Measurements from ENCODE around the gene REXO1. TPM values are rescaled to one million over a fixed set of nuclear protein-coding genes. Genes with fewer than 3 reads are reported as not detected.
"Not testable (repeated sequence)": the region's sequence is repeated elsewhere in the genome, so short reads cannot be mapped to it uniquely, and the experiment has no call there.

Gene REXO1
- total RNA-seq, 1 donor from 2014 or later, result 37.2 TPM

DNA sequence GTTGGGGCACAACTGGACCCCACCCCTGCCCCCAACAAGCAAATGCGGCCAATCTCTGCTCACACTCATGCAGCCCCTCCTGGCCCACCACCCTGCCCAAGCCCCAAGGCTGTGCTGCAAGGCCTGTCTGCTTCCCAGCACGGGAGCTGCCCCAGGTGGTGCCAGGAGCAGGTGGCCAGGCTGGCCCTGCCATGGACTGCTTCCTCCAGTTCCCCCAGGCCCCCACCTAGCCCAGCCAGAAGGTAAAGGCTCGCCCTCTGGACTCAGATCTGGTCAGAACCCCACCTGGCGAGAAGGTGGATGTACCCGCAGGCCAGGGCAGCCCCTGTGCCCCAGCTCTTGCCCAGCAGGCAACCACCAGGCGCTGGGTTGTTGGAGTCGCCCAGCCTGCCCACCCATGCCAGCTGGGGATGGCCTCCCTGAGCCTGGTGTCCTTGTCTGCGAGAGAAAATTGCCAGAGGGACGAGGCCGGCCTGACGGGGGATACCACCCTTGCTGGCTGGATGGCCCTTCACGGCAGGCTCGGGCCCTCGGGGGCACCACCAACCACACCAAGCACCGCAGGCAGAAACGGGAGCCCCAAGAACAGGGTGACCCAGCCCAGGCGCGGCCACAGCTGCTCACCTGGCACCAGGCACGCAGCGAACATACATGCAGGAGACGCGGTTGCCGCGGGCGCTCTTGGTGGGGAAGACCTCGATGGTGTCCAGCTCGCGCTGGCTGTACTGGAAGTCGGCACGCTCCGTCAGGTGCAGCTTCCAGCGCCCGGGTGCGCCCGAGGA is 32.5 kb upstream of the REXO1 start:
- TF ChIP-seq, protein P1, sequence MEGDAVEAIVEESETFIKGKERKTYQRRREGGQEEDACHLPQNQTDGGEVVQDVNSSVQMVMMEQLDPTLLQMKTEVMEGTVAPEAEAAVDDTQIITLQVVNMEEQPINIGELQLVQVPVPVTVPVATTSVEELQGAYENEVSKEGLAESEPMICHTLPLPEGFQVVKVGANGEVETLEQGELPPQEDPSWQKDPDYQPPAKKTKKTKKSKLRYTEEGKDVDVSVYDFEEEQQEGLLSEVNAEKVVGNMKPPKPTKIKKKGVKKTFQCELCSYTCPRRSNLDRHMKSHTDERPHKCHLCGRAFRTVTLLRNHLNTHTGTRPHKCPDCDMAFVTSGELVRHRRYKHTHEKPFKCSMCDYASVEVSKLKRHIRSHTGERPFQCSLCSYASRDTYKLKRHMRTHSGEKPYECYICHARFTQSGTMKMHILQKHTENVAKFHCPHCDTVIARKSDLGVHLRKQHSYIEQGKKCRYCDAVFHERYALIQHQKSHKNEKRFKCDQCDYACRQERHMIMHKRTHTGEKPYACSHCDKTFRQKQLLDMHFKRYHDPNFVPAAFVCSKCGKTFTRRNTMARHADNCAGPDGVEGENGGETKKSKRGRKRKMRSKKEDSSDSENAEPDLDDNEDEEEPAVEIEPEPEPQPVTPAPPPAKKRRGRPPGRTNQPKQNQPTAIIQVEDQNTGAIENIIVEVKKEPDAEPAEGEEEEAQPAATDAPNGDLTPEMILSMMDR (IDR thresholded peaks at IDR 0.05), result no peak
- Histone ChIP-seq H3K27me3 (no peaks in the 10 kb centered on the region), H3K36me3 (no peaks in the 10 kb centered on the region), H3K4me3 (peak overlapping the region; percentile 25), H3K27ac (peak overlapping the region; percentile 70), H3K9me3 (no peaks in the 10 kb centered on the region), H3K4me1 (peaks cover 42% of the 10 kb centered on the region)
- no peak for DNase-seq
- ATAC-seq, result no peak
- intact Hi-C loops (cut with DNase I), result no loop called here

DNA sequence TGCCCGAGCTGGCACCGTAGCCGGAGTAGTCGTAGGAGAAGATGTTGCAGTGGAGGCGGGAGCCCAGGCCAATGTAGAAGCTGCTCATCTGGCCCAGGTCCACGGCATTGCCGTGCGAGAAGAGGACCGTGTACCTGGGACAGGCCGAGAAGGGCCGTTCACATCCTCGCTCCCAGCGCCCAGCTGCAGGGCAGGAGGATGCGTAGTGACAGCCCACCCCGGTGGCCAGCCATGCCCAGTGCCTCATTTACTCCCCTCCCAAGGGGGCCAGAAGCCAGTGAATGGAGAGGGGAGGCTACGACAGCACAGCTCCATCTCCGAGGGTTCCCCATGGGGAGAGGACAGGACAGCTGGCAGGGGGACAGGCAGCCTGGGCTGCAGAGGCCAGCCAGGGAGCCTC is 31.7 kb upstream of the REXO1 start:
- H3K36me3 ChIP-seq; H3K27ac ChIP-seq; ATAC-seq; DNase-seq; H3K4me3 ChIP-seq; H3K9me3 ChIP-seq; H3K27me3 ChIP-seq; intact Hi-C loops (cut with DNase I): not testable (repeated sequence)
- peaks cover 43% of the 10 kb centered on the region for H3K4me1 ChIP-seq

DNA sequence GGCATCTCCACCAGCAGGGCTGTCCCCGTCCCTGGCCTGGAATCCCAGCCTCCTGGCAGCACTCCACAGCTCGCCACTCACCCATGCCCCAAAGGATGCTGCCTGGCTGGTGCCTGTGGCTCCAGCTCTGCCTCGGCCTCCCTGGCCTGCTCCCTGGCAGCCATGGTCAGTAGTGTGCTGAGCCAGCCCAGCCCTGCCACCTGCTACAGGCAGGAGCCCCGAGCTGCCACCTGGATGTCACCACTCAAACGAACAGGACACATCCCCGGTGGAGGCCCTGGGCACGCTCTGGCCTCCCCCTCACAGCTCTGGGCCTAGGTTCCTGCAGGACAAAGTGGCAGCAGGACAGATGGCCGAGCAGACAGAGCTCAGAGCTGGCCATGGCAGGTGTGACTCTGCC is 30.3 kb upstream of the REXO1 start:
- H3K4me3 ChIP-seq; H3K27ac ChIP-seq; H3K36me3 ChIP-seq; H3K9me3 ChIP-seq; DNase-seq; H3K27me3 ChIP-seq; intact Hi-C loops (cut with DNase I); ATAC-seq: not testable (repeated sequence)
- peaks cover 48% of the 10 kb centered on the region for H3K4me1 ChIP-seq

DNA sequence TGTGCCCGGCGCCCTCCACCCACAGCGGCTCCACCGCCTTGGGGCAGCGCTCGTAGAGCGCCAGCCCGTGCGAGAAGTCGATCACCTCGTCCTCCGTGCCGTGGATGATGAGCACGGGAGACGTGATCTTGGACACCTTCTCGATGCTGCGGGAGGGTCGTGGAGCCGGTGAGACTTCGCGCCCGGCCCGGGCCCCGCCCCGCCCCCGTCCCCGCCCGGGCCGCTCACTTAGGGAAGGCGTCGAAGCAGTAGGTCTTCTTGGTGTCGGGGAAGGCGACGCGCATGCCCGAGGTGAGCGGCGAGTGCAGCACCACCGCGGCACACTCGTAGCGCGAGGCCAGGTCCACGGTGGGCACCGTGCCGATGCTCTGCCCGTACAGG is 29.0 kb upstream of the REXO1 start:
- H3K4me3 ChIP-seq; ATAC-seq; H3K27me3 ChIP-seq; H3K36me3 ChIP-seq; H3K27ac ChIP-seq; intact Hi-C loops (cut with DNase I); H3K9me3 ChIP-seq; DNase-seq: not testable (repeated sequence)
- H3K4me1 ChIP-seq, result peaks cover 46% of the 10 kb centered on the region

DNA sequence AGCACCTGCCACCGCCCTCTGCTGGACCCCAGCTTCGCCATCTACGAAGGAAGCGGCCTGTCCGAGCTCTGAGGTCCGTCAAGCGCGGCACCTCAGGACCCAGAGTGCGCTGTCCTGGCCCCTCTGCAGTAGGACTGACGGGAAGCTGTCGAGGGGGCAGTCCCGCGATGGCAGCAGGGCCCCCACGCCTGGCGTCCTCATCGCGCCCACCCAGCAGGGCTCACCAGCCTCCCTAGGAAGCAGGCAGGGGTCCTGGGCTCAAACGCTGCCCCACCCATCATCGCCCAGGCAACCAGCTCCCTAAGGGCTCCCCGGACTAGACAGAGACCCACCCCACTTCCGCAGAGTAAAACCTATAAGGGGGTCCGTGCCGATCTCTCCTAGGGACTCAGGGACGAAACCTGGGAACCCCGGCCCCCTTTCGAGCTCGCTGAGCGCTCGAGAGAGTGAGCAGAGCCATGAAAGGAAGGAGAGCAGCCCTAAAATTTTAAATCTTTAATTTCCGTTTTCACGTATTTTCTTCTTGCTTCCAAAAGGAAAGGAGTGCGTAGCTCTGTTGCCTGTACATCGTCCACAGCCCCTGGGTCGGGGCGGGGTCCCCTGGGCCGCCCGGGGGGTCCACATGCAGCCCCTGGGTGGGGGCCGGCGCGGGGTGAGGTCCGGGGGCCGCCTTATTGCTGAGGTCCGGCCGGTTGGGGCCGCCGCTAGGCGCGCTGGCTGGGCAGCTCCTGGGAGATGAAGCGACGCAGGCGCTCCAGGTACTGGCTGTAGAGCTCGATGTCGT is 28.4 kb upstream of the REXO1 start:
- H3K27me3 ChIP-seq; H3K9me3 ChIP-seq; DNase-seq; intact Hi-C loops (cut with DNase I): not testable (repeated sequence)
- Histone ChIP-seq H3K4me3 (peak overlapping the region; percentile 93), H3K4me1 (peaks cover 47% of the 10 kb centered on the region), H3K27ac (peak overlapping the region; percentile 93), H3K36me3 (peaks cover 14% of the 10 kb centered on the region)
- ATAC-seq, result peak; percentile 5

DNA sequence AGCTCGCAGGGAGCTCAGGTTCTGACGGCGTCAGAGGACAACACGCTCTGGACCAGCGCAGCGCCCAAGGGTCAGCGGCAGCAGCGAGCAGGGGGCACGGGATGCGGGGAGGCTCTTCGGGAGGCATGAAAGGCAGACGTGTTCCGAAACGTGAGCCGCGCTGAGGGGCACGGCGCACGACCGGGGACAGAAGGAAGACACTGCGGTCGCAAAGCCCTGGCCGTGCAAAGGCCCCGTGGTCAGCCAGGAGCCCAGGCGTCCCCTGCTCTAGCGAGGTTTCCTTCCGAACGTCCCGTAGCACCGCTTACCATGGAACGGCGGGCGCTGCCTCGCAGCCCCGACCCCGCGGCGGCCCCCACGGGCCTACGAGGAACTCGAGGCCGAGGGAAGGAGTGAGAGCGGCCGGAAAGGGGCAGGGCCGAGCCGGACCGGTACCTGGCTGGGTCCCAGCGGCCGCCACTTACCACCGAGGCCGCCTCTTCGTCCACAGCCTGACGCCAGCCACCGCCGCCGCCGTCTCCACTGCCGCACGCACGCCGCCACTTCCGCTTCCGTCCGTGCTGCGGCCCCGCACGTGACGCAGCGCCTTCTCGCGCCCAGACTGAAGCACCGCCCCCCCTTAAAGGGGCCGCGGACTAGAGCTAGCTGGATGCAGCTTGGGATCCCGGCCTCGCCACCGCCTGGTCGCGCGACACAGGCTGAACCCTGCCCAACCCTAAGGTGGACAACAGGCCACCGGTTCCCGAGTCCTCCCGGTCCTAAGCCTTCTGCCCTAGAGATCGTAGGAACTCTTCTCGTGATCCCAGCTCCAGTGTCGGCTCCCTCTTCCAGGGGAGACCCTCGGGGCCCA is 27.6 kb upstream of the REXO1 start:
- no peaks in the 10 kb centered on the region for H3K27me3 ChIP-seq
- peak overlapping the region; percentile 93 for H3K27ac ChIP-seq
- H3K4me3 ChIP-seq, result peak overlapping the region; percentile 93
- DNase-seq (peak; percentile 96), ATAC-seq (peak; percentile 96)
- H3K9me3 ChIP-seq, result no peaks in the 10 kb centered on the region
- intact Hi-C loops (cut with DNase I), result no loop called here
- peaks cover 47% of the 10 kb centered on the region for H3K4me1 ChIP-seq
- H3K36me3 ChIP-seq, result peaks cover 22% of the 10 kb centered on the region
- TF ChIP-seq, protein P1 (IDR thresholded peaks at IDR 0.05), result no peak

DNA sequence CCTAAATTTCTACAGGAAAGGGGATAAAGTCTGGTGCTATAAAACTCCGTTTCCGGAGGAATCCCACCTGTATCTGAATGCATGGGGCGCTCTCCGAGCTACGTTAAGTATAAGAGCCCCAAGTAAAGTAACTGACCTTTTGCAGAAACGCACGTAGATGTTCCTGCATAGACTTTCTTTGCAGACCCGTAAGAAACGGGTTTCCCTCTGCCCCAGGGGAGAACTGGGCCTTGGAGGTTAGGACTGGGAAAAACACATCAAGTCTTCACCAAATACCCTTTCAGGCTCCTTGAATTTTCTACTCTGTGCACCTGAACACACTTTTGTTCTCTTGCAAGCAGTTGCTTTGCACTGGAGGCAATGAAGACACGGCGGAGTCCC is 27.0 kb upstream of the REXO1 start:
- peak overlapping the region; percentile 93 for H3K27ac ChIP-seq
- H3K4me1 ChIP-seq, result peaks cover 41% of the 10 kb centered on the region
- H3K4me3 ChIP-seq, result peak overlapping the region; percentile 93
- intact Hi-C loops (cut with DNase I); ATAC-seq; H3K27me3 ChIP-seq; DNase-seq; H3K9me3 ChIP-seq: not testable (repeated sequence)
- peaks cover 24% of the 10 kb centered on the region for H3K36me3 ChIP-seq
